LNCAP (cell line): Measurements from ENCODE around the gene SLC35G6.

ENCODE experiments used
- CTCF ChIP-seq: fragments of 450-650 bp; IDR thresholded peaks from 2 replicates; pipeline ENCODE4 v1.5.1; 2017; ENCODE audit warnings: mild to moderate bottlenecking

Gene SLC35G6

GRCh38 chr17:7478276-7479212 is 2.7 kb upstream of the SLC35G6 start:
- TF ChIP-seq CTCF = no peak

GRCh38 chr17:7479213-7480088 is 1.8 kb upstream of the SLC35G6 start, which contains the start of gene ZBTB4:
Gene ZBTB4 (minus strand): TSS chr17:7479631. CDS start chr17:7466801, 12,830 bp downstream.
- TF ChIP-seq CTCF = no peak

- no peak for TF ChIP-seq CTCF
Observed at GRCh38 chr17:7480089-7480384, 1.2 kb upstream of the SLC35G6 start.

- TF ChIP-seq CTCF = no peak
Observed at GRCh38 chr17:7483255-7484066, 2.2 kb downstream of the SLC35G6 start.

GRCh38 chr17:7484067-7484918 is 3.0 kb downstream of the SLC35G6 start, which contains the start of gene POLR2A:
Gene POLR2A (plus strand): TSS chr17:7484366.
- TF ChIP-seq CTCF = no peak

- TF ChIP-seq CTCF = no peak
Observed at GRCh38 chr17:7484919-7485377, 3.7 kb downstream of the SLC35G6 start.
